Neural cell (in vitro differentiated cells): ENCODE results near the gene MIGA2. TPM values are rescaled to one million over a fixed set of nuclear protein-coding genes. Genes with fewer than 3 reads are reported as not detected.

Experiments used
- H2AFZ ChIP-seq: fragments of 200-600, 300-800 bp; sonication (generic), shearing (Covaris generic); 2 replicates; pipeline ENCODE4 v1.6.0; 2014; ENCODE audit warnings: low read depth, mild to moderate bottlenecking, antibody characterized with exemption, low read length, moderate library complexity
- H3F3A ChIP-seq: fragments of 200-600 bp; shearing (Covaris generic); 2 replicates; pipeline ENCODE4 v1.6.1; 2016; ENCODE audit warnings: mild to moderate bottlenecking, moderate library complexity, mixed read lengths, antibody characterized with exemption, low read length; ENCODE audit not compliant: insufficient read depth, poor library complexity, severe bottlenecking
- H3K27ac ChIP-seq: fragments of 200-600, 300-800 bp; sonication (generic), shearing (Covaris generic); 2 replicates; pipeline ENCODE4 v1.5.1; 2014; ENCODE audit warnings: mild to moderate bottlenecking, low read length, moderate library complexity
- H3K27me3 ChIP-seq: fragments of 300-800, 200-600 bp; sonication (generic), shearing (Covaris generic); 2 replicates; pipeline ENCODE4 v1.6.0; 2014; ENCODE audit warnings: mild to moderate bottlenecking, low read depth, low read length, moderate library complexity; ENCODE audit not compliant: insufficient read depth
- H3K36me3 ChIP-seq: fragments of 300-800, 200-600 bp; sonication (generic), shearing (Covaris generic); 2 replicates; pipeline ENCODE4 v1.5.1; 2014; ENCODE audit warnings: mild to moderate bottlenecking, antibody characterized with exemption, low read length, moderate library complexity; ENCODE audit not compliant: insufficient read depth
- H3K4me2 ChIP-seq: fragments of 300-800, 200-600 bp; sonication (generic), shearing (Covaris generic); 2 replicates; pipeline ENCODE4 v1.6.0; 2014; ENCODE audit warnings: mild to moderate bottlenecking, low read length
- H3K4me3 ChIP-seq: fragments of 300-800, 200-600 bp; sonication (generic), shearing (Covaris generic); 2 replicates; pipeline ENCODE4 v1.5.1; 2014; ENCODE audit warnings: mild to moderate bottlenecking, low read length, moderate library complexity
- H3K79me2 ChIP-seq: fragments of 200-600 bp; shearing (Covaris generic); replicated peaks from 2 replicates; pipeline ENCODE4 v1.6.0; 2014; ENCODE audit warnings: mild to moderate bottlenecking, low read length, moderate library complexity; ENCODE audit not compliant: insufficient read depth
- H3K9ac ChIP-seq: fragments of 300-800, 200-600 bp; sonication (generic), shearing (Covaris generic); 2 replicates; pipeline ENCODE4 v1.6.1; 2016; ENCODE audit warnings: mild to moderate bottlenecking, low read length, mixed read lengths
- H3K9me2 ChIP-seq: fragments of 200-600 bp; shearing (Covaris generic); 2 replicates; pipeline ENCODE4 v1.6.1; 2016; ENCODE audit warnings: mild to moderate bottlenecking, low read length, mixed read lengths; ENCODE audit not compliant: insufficient read depth
- H3K9me3 ChIP-seq: fragments of 200-600, 300-800 bp; sonication (generic), shearing (Covaris generic); 2 replicates; pipeline ENCODE4 v1.6.1; 2016; ENCODE audit warnings: mild to moderate bottlenecking, mixed run types, low read length, moderate library complexity, mixed read lengths
- H4K20me1 ChIP-seq: fragments of 200-600 bp; shearing (Covaris generic); 2 replicates; pipeline ENCODE4 v1.6.1; 2016; ENCODE audit warnings: mild to moderate bottlenecking, mixed run types; ENCODE audit not compliant: insufficient read depth
- CTCF ChIP-seq: fragments of 450-650 bp; IDR thresholded peaks from 2 replicates; pipeline ENCODE4 v1.5.1; 2014; ENCODE audit warnings: antibody characterized with exemption, mild to moderate bottlenecking, moderate library complexity; ENCODE audit not compliant: poor library complexity, severe bottlenecking
- EP300 ChIP-seq: fragments of 450-650 bp; conservative IDR thresholded peaks from 2 replicates; pipeline ENCODE4 v1.6.1; 2014; ENCODE audit warnings: antibody characterized with exemption, mild to moderate bottlenecking, moderate library complexity; ENCODE audit not compliant: poor library complexity, severe bottlenecking
- EZH2 ChIP-seq: fragments of 200-600, 300-800 bp; shearing (Covaris generic), sonication (generic); IDR thresholded peaks from 2 replicates; pipeline ENCODE4 v1.6.1; 2014; ENCODE audit warnings: antibody characterized with exemption, low read length, borderline replicate concordance, mild to moderate bottlenecking; ENCODE audit not compliant: insufficient read depth, poor library complexity, severe bottlenecking
- MXI1 ChIP-seq: fragments of 450-650 bp; conservative IDR thresholded peaks from 2 replicates; pipeline ENCODE4 v1.6.1; 2014; ENCODE audit warnings: antibody characterized with exemption, mild to moderate bottlenecking; ENCODE audit not compliant: poor library complexity, severe bottlenecking
- POLR2AphosphoS5 ChIP-seq: IDR thresholded peaks from 2 replicates; pipeline ENCODE4 v1.6.1; 2012
- RAD21 ChIP-seq: fragments of 450-650 bp; conservative IDR thresholded peaks from 2 replicates; pipeline ENCODE4 v1.6.1; 2014; ENCODE audit warnings: antibody characterized with exemption, mild to moderate bottlenecking, moderate library complexity
- REST ChIP-seq: IDR thresholded peaks from 2 replicates; pipeline ENCODE4 v1.6.1; 2012; ENCODE audit warnings: borderline replicate concordance
- SMC3 ChIP-seq: fragments of 450-650 bp; conservative IDR thresholded peaks from 2 replicates; pipeline ENCODE4 v1.6.1; 2014; ENCODE audit warnings: antibody characterized with exemption, mild to moderate bottlenecking, moderate library complexity; ENCODE audit not compliant: poor library complexity
- TAF1 ChIP-seq: IDR thresholded peaks from 2 replicates; pipeline ENCODE4 v1.6.1; 2012; ENCODE audit warnings: low read depth
- polyA plus RNA-seq: library from polyadenylated mRNA; depleted of rRNA; stranded (reverse); fragments of >200 nt; gene quantifications from 2 replicates; pipeline ENCODE4 v1.2.3, GENCODE V29; 2014

The MIGA2 gene
- polyA plus RNA-seq, 1 donor from 2014 or later, result 42.4 TPM

GRCh38 chr9:128987805-128988204 lies 48.6 kb upstream of the MIGA2 start:
- no peaks in the 10 kb centered on the region for H4K20me1 ChIP-seq
- TF ChIP-seq RAD21, result no peak
- TF ChIP-seq EZH2, result no peak
- no peak for TF ChIP-seq REST
- TF ChIP-seq SMC3, result no peak
- no peaks in the 10 kb centered on the region for H3K36me3 ChIP-seq
- H3F3A ChIP-seq, result no peaks in the 10 kb centered on the region
- H3K4me2 ChIP-seq, result no peak overlapping the region
- no peaks in the 10 kb centered on the region for H3K9me2 ChIP-seq
- no peak overlapping the region for H2AFZ ChIP-seq
- no peaks in the 10 kb centered on the region for H3K79me2 ChIP-seq
- no peak overlapping the region for H3K9ac ChIP-seq
- no peak overlapping the region for H3K27ac ChIP-seq
- H3K27me3 ChIP-seq, result no peaks in the 10 kb centered on the region
- no peaks in the 10 kb centered on the region for H3K9me3 ChIP-seq
- no peak overlapping the region for H3K4me3 ChIP-seq

- no peaks in the 10 kb centered on the region for H3K36me3 ChIP-seq
- no peak overlapping the region for H3K9ac ChIP-seq
- H3K27ac ChIP-seq, result no peak overlapping the region
Measured at GRCh38 chr9:128992995-128993394, 43.4 kb upstream of the MIGA2 start.

GRCh38 chr9:128995791-128996190 lies 40.6 kb upstream of the MIGA2 start:
- Histone ChIP-seq H3K36me3 (peaks cover 7% of the 10 kb centered on the region), H2AFZ (no peak overlapping the region), H3K79me2 (no peaks in the 10 kb centered on the region), H3K9ac (no peak overlapping the region), H3K27ac (no peak overlapping the region), H4K20me1 (no peaks in the 10 kb centered on the region), H3K4me3 (no peak overlapping the region), H3K27me3 (no peaks in the 10 kb centered on the region), H3K4me2 (no peak overlapping the region), H3K9me2 (no peaks in the 10 kb centered on the region), H3F3A (no peaks in the 10 kb centered on the region), H3K9me3 (no peaks in the 10 kb centered on the region)
- TF ChIP-seq EZH2 (no peak), EP300 (no peak), SMC3 (no peak), CTCF (no peak), MXI1 (no peak), POLR2AphosphoS5 (no peak), TAF1 (no peak)

More at GRCh38 chr9:128992995-128993394, 43.4 kb upstream of the MIGA2 start:
- Histone ChIP-seq H3K27me3 (no peaks in the 10 kb centered on the region), H3K9me2 (no peaks in the 10 kb centered on the region), H3K79me2 (no peaks in the 10 kb centered on the region), H3K4me2 (no peak overlapping the region), H3K4me3 (no peak overlapping the region), H3K9me3 (no peaks in the 10 kb centered on the region), H3F3A (no peaks in the 10 kb centered on the region), H2AFZ (no peak overlapping the region), H4K20me1 (no peaks in the 10 kb centered on the region)
- TF ChIP-seq CTCF (no peak), SMC3 (peak; percentile 21)
